A673 (cell line): ENCODE measurements around the gene AAGAB. TPM values are rescaled to one million over a fixed set of nuclear protein-coding genes. Genes with fewer than 3 reads are reported as not detected.

Source experiments
- BruUV-seq: library from RNA; stranded (reverse); fragments of 400-500 nt; replicated peaks from 2 replicates; lab custom pipeline; 2021; lab: Mats Ljungman, UMichigan
- CTCF ChIA-PET: fragments of 300-600 bp; sonication (Branson Sonifier 250); formaldehyde crosslinking; loops from one replicate; lab custom pipeline; 2022; ENCODE audit warnings: antibody characterized with exemption; lab: Charles Lee
- POLR2A ChIA-PET: fragments of 300-600 bp; sonication (Branson Sonifier 250); formaldehyde crosslinking; loops from one replicate; lab custom pipeline; 2022; ENCODE audit warnings: antibody characterized with exemption; ENCODE audit not compliant: low non-redundant PET; lab: Charles Lee
- DNase-seq: peaks from one replicate; pipeline ENCODE4 v3.0.0-alpha.2; 2015; ENCODE audit warnings: low spot score
- H3K27ac ChIP-seq: fragments of 200-600 bp; sonication (generic); 2 replicates; pipeline ENCODE4 v1.5.1; 2016; ENCODE audit warnings: mixed run types, low read depth, mild to moderate bottlenecking, mixed read lengths, antibody characterized with exemption, low read length; ENCODE audit not compliant: poor library complexity, severe bottlenecking
- H3K27me3 ChIP-seq: fragments of 200-600 bp; sonication (generic); replicated peaks from 2 replicates; pipeline ENCODE4 v1.6.1; 2017; ENCODE audit warnings: mixed run types, low read depth, mild to moderate bottlenecking, mixed read lengths, antibody characterized with exemption, low read length; ENCODE audit not compliant: insufficient read depth, poor library complexity
- H3K36me3 ChIP-seq: fragments of 200-600 bp; sonication (generic); 2 replicates; pipeline ENCODE4 v1.6.1; 2016; ENCODE audit warnings: mixed run types, mild to moderate bottlenecking, mixed read lengths, antibody characterized with exemption, low read length; ENCODE audit not compliant: insufficient read depth, poor library complexity, severe bottlenecking
- H3K4me1 ChIP-seq: fragments of 200-600 bp; sonication (generic); 2 replicates; pipeline ENCODE4 v1.6.1; 2017; ENCODE audit warnings: mixed run types, mild to moderate bottlenecking, mixed read lengths, antibody characterized with exemption, low read length; ENCODE audit not compliant: insufficient read depth, poor library complexity, severe bottlenecking
- H3K4me3 ChIP-seq: fragments of 200-600 bp; sonication (generic); 2 replicates; pipeline ENCODE4 v1.5.1; 2016; ENCODE audit warnings: low read depth, mixed run types, mild to moderate bottlenecking, mixed read lengths, low read length; ENCODE audit not compliant: poor library complexity, severe bottlenecking
- H3K9me3 ChIP-seq: fragments of 200-600 bp; sonication (generic); 2 replicates; pipeline ENCODE4 v1.6.1; 2016; ENCODE audit warnings: mixed run types, low read depth, mild to moderate bottlenecking, mixed read lengths, antibody characterized with exemption, low read length; ENCODE audit not compliant: poor library complexity, severe bottlenecking
- CTCF ChIP-seq: fragments of 300-800, 200-600 bp; sonication (generic); conservative IDR thresholded peaks from 2 replicates; pipeline ENCODE4 v1.5.1; 2017; ENCODE audit warnings: low read depth, mild to moderate bottlenecking, antibody characterized with exemption, low read length, moderate library complexity, mixed read lengths
- EZH2 ChIP-seq: fragments of 200-600 bp; sonication (generic); IDR thresholded peaks from 2 replicates; pipeline ENCODE4 v1.6.1; 2017; ENCODE audit warnings: borderline replicate concordance, low read depth, mild to moderate bottlenecking, mixed read lengths, antibody characterized with exemption, low read length; ENCODE audit not compliant: poor library complexity, severe bottlenecking
- intact Hi-C: fragments of 100-400 bp; cut with micrococcal nuclease; formaldehyde crosslinking; loops from one replicate; pipeline ENCODE4 v1.10.0; 2022; ENCODE audit not compliant: unreplicated experiment
- total RNA-seq: library from RNA; stranded (reverse); gene quantifications from 2 replicates; pipeline ENCODE4 v1.2.3, GENCODE V29; 2021

The AAGAB gene
- total RNA-seq, 1 experiment from 2014 or later: 54.8 TPM

DNA sequence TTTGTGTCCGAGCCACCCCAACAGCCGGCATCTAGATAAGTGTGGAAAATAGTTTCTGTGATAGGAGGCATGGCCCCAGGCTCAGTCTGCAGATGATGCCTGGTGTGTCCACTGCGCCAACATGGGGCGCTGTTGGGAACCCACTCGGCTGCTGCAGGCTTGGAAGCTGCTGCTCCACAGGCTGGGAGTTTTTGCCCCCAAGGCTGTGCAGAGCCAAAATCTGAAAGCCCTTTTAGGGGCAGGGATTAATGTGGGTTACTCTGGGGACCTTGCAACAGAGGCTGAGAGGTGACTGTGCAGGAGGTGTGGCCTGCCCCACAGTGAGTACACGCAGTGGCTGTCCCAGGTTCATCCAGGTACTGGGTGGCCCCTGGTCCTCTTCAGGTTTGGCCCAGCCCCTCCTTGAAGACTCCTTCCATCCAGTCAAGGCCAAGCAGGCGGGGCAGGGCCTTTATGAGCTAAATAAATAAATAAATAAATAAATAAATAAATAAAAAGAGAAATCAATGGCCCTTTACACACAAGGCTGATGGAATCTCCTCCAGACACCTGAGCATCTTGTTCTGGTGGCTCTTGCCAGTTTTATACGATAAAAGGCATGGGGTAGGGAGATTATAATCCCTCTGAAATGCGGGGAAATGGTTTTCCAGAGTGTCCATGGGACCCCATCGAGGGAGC lies 73.8 kb downstream of the AAGAB start:
- TF ChIP-seq CTCF (peak; percentile 41), EZH2 (no peak)
- no peak overlapping the region for H3K4me3 ChIP-seq
- ChIA-PET POLR2A (no interaction called here), CTCF (interaction anchor here (0.6 kb wide), 1 partner anchor 186 kb away, joined by 3 read pairs; no protein-coding TSS in a partner anchor)
- peaks cover 28% of the 10 kb centered on the region for H3K4me1 ChIP-seq
- no peak overlapping the region for H3K27ac ChIP-seq
- no peaks in the 10 kb centered on the region for H3K9me3 ChIP-seq
- no peaks in the 10 kb centered on the region for H3K27me3 ChIP-seq
- H3K36me3 ChIP-seq: peaks cover 3% of the 10 kb centered on the region
- intact Hi-C loops: loop anchor here (10.0 kb wide), 1 partner anchor 216 kb away; no protein-coding TSS in a partner anchor
- BruUV-seq: no TSS peak
- DNase-seq: no peak

DNA sequence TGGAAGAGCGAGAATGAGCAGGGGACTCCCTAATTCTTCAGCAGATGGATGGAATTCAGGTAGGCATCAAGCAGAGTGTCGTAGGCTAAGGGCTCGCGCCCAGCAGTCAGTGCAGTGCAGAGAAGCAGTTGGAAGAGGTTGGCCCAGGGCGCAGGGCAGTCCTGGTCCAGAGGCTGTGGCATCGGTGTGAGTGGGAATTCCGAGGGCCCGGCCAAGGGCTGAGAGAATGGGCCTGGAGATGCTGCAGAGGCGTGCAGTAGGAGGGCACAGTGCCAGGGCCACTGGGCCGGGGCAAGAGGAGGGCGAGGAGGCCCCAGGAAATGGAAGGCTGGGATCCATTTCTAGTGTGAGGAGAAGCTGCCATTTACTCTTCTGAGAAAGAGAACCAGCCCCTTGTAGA lies 74.4 kb downstream of the AAGAB start:
- intact Hi-C loops: loop anchor here (10.0 kb wide), 1 partner anchor 215 kb away; no protein-coding TSS in a partner anchor
- no peak for TF ChIP-seq CTCF
- no peak for TF ChIP-seq EZH2
- ChIA-PET CTCF (no interaction called here), POLR2A (no interaction called here)
- no peaks in the 10 kb centered on the region for H3K27me3 ChIP-seq
- H3K4me1 ChIP-seq: peaks cover 34% of the 10 kb centered on the region
- H3K9me3 ChIP-seq: no peaks in the 10 kb centered on the region
- H3K4me3 ChIP-seq: no peak overlapping the region
- no TSS peak for BruUV-seq
- DNase-seq: no peak
- no peak overlapping the region for H3K27ac ChIP-seq
- peaks cover 3% of the 10 kb centered on the region for H3K36me3 ChIP-seq

DNA sequence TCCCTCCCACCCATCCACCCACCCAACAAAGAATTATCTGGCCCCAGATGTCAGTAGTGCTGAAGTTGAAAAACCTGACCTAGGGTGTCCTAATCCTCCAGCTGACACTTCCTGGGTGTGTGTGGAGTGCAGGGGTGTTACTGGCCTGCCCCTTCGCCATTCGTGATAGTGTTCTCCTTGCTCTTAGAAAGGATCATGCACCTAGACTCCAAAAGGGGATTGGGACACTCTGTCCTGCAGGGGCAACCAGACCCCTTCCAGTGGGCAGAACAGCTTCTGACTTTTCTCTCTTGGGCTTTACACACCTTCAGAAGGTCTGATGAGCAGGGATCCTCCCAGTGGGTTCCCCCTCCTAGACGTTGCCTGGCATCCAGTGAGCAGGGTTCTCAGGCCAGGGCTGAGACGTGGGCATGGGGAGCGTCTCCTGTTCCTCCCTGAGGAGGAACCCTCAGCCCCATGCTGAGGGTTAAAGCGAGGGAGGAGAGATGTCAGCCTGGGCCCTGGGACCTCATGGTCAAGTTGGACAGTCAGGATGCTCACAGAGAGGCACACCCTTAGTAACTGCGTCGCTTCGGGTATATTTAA lies 75.0 kb downstream of the AAGAB start:
- Histone ChIP-seq H3K27ac (no peak overlapping the region), H3K4me1 (peaks cover 39% of the 10 kb centered on the region), H3K36me3 (no peaks in the 10 kb centered on the region), H3K4me3 (no peak overlapping the region), H3K27me3 (no peaks in the 10 kb centered on the region), H3K9me3 (no peaks in the 10 kb centered on the region)
- TF ChIP-seq EZH2 (no peak), CTCF (no peak)
- no peak for DNase-seq
- BruUV-seq: no TSS peak
- POLR2A ChIA-PET: no interaction called here
- intact Hi-C loops: no loop called here
- CTCF ChIA-PET: no interaction called here
